Fibroblast of lung (primary cell): ENCODE data around the gene TXK.

ENCODE experiments used
- CTCF ChIP-seq, 2 donors: IDR thresholded peaks in 1 of 2; conservative IDR thresholded peaks in 1 of 2; 1 replicate in 1 of 2; 2 replicates in 1 of 2; pipeline ENCODE4 v1.5.1; 2011 to 2012; ENCODE audit warnings: low read length in 2 of 2, control low read depth in 1 of 2, inconsistent platforms in 1 of 2, low read depth in 1 of 2, mild to moderate bottlenecking in 1 of 2
- EZH2 ChIP-seq: IDR thresholded peaks from 2 replicates; pipeline ENCODE4 v1.5.1; 2012; ENCODE audit warnings: low read length, control low read depth, mild to moderate bottlenecking; ENCODE audit errors: missing control alignments

- TF ChIP-seq CTCF (conservative IDR thresholded peaks at IDR 0.05 in 1 of 2, IDR thresholded peaks at IDR 0.05 in 1 of 2; ENCODE audit: low read depth in 1 of 2, low read length in 2 of 2) = no peak
- no peak for TF ChIP-seq EZH2
These were observed 65.0 kb downstream of the TXK start for GRCh38 chr4:48069026-48069425.
